Aorta (tissue), 5 donors: ENCODE data around the gene KCND2. TPM values are rescaled to one million over a fixed set of nuclear protein-coding genes. Genes with fewer than 3 reads are reported as not detected.

ENCODE experiments used
- ATAC-seq: fragments of 200-7000 bp; cut with Tn5 transposase; one replicate; pipeline ENCODE4 v1.9.1; 2022; ENCODE audit warnings: moderate library complexity; ENCODE audit not compliant: low FRiP score
- DNase-seq, 2 donors: peaks; one replicate each; pipeline ENCODE4 v3.0.0-alpha.2; 2020
- H3K27ac ChIP-seq, 2 donors: one replicate each; pipeline ENCODE4 v1.5.1; 2013; ENCODE audit warnings: low read length in 2 of 2, mild to moderate bottlenecking in 2 of 2, moderate library complexity in 2 of 2, control low read depth in 1 of 2, inconsistent platforms in 1 of 2, low read depth in 1 of 2
- H3K27me3 ChIP-seq, 2 donors: one replicate each; pipeline ENCODE4 v1.6.1; 2013; ENCODE audit warnings: control low read depth in 1 of 2, low read length in 1 of 2, mild to moderate bottlenecking in 1 of 2, moderate library complexity in 1 of 2; ENCODE audit not compliant: insufficient read depth in 2 of 2, control insufficient read depth in 1 of 2
- H3K36me3 ChIP-seq, 2 donors: one replicate each; pipeline ENCODE4 v1.6.1; 2013; ENCODE audit warnings: control low read depth in 1 of 2, low read length in 1 of 2, mild to moderate bottlenecking in 1 of 2; ENCODE audit not compliant: insufficient read depth in 2 of 2, control insufficient read depth in 1 of 2
- H3K4me1 ChIP-seq, 2 donors: one replicate each; pipeline ENCODE4 v1.6.1; 2013; ENCODE audit warnings: low read length in 2 of 2, control low read depth in 1 of 2, mild to moderate bottlenecking in 1 of 2, moderate library complexity in 1 of 2; ENCODE audit not compliant: insufficient read depth in 2 of 2, control insufficient read depth in 1 of 2
- H3K4me3 ChIP-seq, 2 donors: one replicate each; pipeline ENCODE4 v1.5.1; 2013; ENCODE audit warnings: low read length in 2 of 2, control low read depth in 1 of 2, mild to moderate bottlenecking in 1 of 2
- H3K9me3 ChIP-seq: one replicate; pipeline ENCODE4 v1.6.1; 2013; ENCODE audit warnings: mild to moderate bottlenecking, low read length; ENCODE audit not compliant: control insufficient read depth
- WGBS, 2 donors: extraction: QIAGEN DNeasy Blood & Tissue Kit; methylation state at CpG; one replicate each; pipeline ENCODE4 v1.1.7; 2013; 5-methylcytosine and 5-hydroxymethylcytosine counted together
- intact Hi-C, 2 donors: fragments of 100-400 bp; cut with DNase I; formaldehyde crosslinking; loops; one replicate each; pipeline versions ENCODE4 v1.14.2 to v1.15.0; 2022
- polyA plus RNA-seq, 2 donors: library from polyadenylated mRNA; stranded (reverse); fragments of 200-250 nt; gene quantifications; one replicate each; pipeline ENCODE4 v1.2.3, GENCODE V29; 2013
- total RNA-seq, 2 donors: library from RNA; stranded (reverse); fragmentation: NEBNext Ultra II Directional; extraction: Animal tissue kit (Norgen Biotek cat#: 25700); gene quantifications; one replicate each; pipeline ENCODE4 v1.2.1, GENCODE V29; 2021
- donor health status: healthy with polysubstance abuse.
- donor health status: Bipolar disorder and iron deficiency.
- donor health status: DM: no; HTN: no; CAD: no.
- donor health status: DM: no; HTN: no; CAD: no.
- donor health status: DM: yes; HTN: yes; CAD: no.

Gene KCND2
- total and polyA plus RNA-seq, 4 donors, result 1.9 to 4.2 TPM; not detected in 2

- DNase-seq, result no peak
- no peaks in the 10 kb centered on the region for H3K27me3 ChIP-seq
- 8 to 13% methylated on average over 1 of the region's 1 CpG for WGBS, 2 donors
- H3K36me3 ChIP-seq, result no peaks in the 10 kb centered on the region
- H3K4me3 ChIP-seq, result no peak overlapping the region
- no peak for ATAC-seq
- no peaks in the 10 kb centered on the region for H3K9me3 ChIP-seq
- H3K27ac ChIP-seq, result no peak overlapping the region
- H3K4me1 ChIP-seq, result no peaks in the 10 kb centered on the region
- intact Hi-C loops, result no loop called here
Measured at GRCh38 chr7:120729245-120729644, 456.3 kb downstream of the KCND2 start.

- ATAC-seq (no peak), DNase-seq (no peak)
- Histone ChIP-seq H3K4me1 (no peaks in the 10 kb centered on the region), H3K27ac (no peak overlapping the region), H3K27me3 (no peaks in the 10 kb centered on the region), H3K36me3 (no peaks in the 10 kb centered on the region), H3K4me3 (no peak overlapping the region), H3K9me3 (no peaks in the 10 kb centered on the region)
- intact Hi-C loops, result no loop called here
Measured at GRCh38 chr7:120731271-120731670, 458.3 kb downstream of the KCND2 start.

GRCh38 chr7:120732256-120732655 lies 459.3 kb downstream of the KCND2 start:
- Histone ChIP-seq H3K36me3 (no peaks in the 10 kb centered on the region), H3K4me3 (no peak overlapping the region), H3K27ac (no peak overlapping the region), H3K4me1 (no peaks in the 10 kb centered on the region), H3K27me3 (no peaks in the 10 kb centered on the region), H3K9me3 (no peaks in the 10 kb centered on the region)
- no peak for ATAC-seq
- intact Hi-C loops, result no loop called here
- DNase-seq, result no peak

GRCh38 chr7:120733143-120733542 lies 460.2 kb downstream of the KCND2 start:
- Histone ChIP-seq H3K4me3 (no peak overlapping the region), H3K27ac (no peak overlapping the region), H3K4me1 (no peaks in the 10 kb centered on the region), H3K27me3 (no peaks in the 10 kb centered on the region), H3K9me3 (no peaks in the 10 kb centered on the region), H3K36me3 (no peaks in the 10 kb centered on the region)
- WGBS, 2 donors, result 85 to 87% methylated on average over 3 of the region's 3 CpGs
- intact Hi-C loops, result no loop called here
- DNase-seq (no peak), ATAC-seq (no peak)

GRCh38 chr7:120733835-120734234 lies 460.9 kb downstream of the KCND2 start:
- Histone ChIP-seq H3K27me3 (no peaks in the 10 kb centered on the region), H3K9me3 (no peaks in the 10 kb centered on the region), H3K4me1 (no peaks in the 10 kb centered on the region), H3K4me3 (no peak overlapping the region), H3K27ac (no peak overlapping the region), H3K36me3 (no peaks in the 10 kb centered on the region)
- 86 to 87% methylated on average over 3 of the region's 3 CpGs for WGBS, 2 donors
- intact Hi-C loops, result no loop called here
- ATAC-seq (no peak), DNase-seq (no peak)

- ATAC-seq (no peak), DNase-seq (no peak)
- H3K4me1 ChIP-seq, result no peaks in the 10 kb centered on the region
- no peaks in the 10 kb centered on the region for H3K27me3 ChIP-seq
- H3K4me3 ChIP-seq, result no peak overlapping the region
- intact Hi-C loops, result no loop called here
- no peak overlapping the region for H3K27ac ChIP-seq
- no peaks in the 10 kb centered on the region for H3K36me3 ChIP-seq
- 5 to 7% methylated on average over 2 of the region's 2 CpGs for WGBS, 2 donors
- no peaks in the 10 kb centered on the region for H3K9me3 ChIP-seq
Measured at GRCh38 chr7:120735791-120736190, 462.8 kb downstream of the KCND2 start.

GRCh38 chr7:120738816-120739215 lies 465.8 kb downstream of the KCND2 start:
- ATAC-seq (no peak), DNase-seq (no peak)
- Histone ChIP-seq H3K4me1 (no peaks in the 10 kb centered on the region), H3K4me3 (no peak overlapping the region), H3K27me3 (no peaks in the 10 kb centered on the region), H3K9me3 (no peaks in the 10 kb centered on the region), H3K27ac (no peak overlapping the region), H3K36me3 (no peaks in the 10 kb centered on the region)
- intact Hi-C loops, result no loop called here
- 70 to 76% methylated on average over 3 of the region's 3 CpGs for WGBS, 2 donors

- intact Hi-C loops, result no loop called here
- Histone ChIP-seq H3K4me3 (no peak overlapping the region), H3K27me3 (no peaks in the 10 kb centered on the region), H3K9me3 (no peaks in the 10 kb centered on the region), H3K36me3 (no peaks in the 10 kb centered on the region), H3K4me1 (no peaks in the 10 kb centered on the region), H3K27ac (no peak overlapping the region)
- ATAC-seq, result no peak
- no peak for DNase-seq
- WGBS, 2 donors, result 9 to 10% methylated on average over 3 of the region's 3 CpGs
Measured at GRCh38 chr7:120740348-120740747, 467.4 kb downstream of the KCND2 start.

- WGBS, 2 donors, result 66 to 72% methylated on average over 7 of the region's 7 CpGs
- Histone ChIP-seq H3K4me1 (no peaks in the 10 kb centered on the region), H3K4me3 (no peak overlapping the region), H3K27me3 (no peaks in the 10 kb centered on the region), H3K9me3 (no peaks in the 10 kb centered on the region), H3K36me3 (no peaks in the 10 kb centered on the region), H3K27ac (no peak overlapping the region)
- ATAC-seq (no peak), DNase-seq (no peak)
- intact Hi-C loops, result no loop called here
Measured at GRCh38 chr7:120741371-120742042, 468.5 kb downstream of the KCND2 start.
